HG03520 (cell line): ENCODE results near the gene TRIM17.

Experiments
- ATAC-seq: cut with Tn5 transposase; IDR thresholded peaks from one replicate; pipeline ENCODE4 v1.9.1; 2021; ENCODE audit warnings: mild to moderate bottlenecking, moderate library complexity; ENCODE audit not compliant: unreplicated experiment

TRIM17 gene

GRCh38 chr1:228387321-228387720 lies 29.3 kb downstream of the TRIM17 start:
- ATAC-seq: no peak

DNA sequence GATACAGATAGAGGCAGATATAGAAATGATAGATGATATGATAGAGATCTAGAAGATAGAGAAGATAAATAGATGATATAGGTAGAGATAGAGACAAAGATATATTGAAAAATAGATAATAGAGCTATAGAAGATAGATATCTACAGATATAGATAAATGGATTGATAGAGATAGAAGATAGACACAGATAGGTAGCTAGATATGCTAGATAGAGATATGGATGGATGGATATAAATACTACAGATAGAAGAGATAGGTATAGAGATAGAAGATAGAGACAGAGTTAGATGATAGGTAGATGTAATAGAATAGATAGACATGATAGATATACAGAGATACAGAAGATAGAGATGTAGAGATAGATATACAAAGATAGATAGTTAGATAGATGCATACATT lies 31.4 kb downstream of the TRIM17 start:
- no peak for ATAC-seq

DNA sequence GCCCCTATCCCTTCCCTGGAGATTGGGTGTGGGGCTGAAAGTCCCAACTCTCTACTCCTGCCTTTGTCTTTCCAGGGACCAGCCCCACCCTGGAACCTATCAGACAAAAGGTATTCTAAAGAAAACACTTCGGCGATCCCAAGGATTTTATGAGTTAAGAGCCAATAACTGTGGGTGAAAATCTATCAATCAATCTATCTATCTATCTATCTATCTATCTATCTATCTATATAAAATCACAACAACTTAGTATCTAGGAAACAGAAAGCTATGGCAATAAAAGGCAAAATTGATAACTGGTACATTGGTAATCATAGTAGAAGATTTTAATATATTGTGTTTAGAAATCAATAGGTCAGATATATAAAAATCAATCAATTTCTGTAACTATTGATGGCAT lies 32.9 kb downstream of the TRIM17 start:
- no peak for ATAC-seq

DNA sequence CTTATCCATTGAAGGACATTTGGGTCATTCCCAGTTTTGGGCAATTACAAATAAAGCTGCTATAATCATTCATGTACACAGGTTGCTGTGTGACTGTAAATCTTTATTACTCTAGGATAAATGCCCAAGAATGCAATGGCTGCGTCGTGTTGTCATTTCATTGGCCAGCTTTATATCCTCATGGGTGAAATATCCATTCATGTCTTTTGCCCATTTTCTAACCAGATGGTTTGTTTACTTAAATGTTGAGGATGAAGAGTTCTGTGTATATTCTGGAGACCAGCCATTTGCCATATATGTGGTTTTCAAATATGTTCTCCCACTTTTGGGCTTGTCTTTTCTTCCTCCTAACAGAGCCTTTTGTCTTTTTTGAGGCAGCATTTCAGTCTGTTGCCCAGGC lies 35.3 kb downstream of the TRIM17 start:
- no peak for ATAC-seq

DNA sequence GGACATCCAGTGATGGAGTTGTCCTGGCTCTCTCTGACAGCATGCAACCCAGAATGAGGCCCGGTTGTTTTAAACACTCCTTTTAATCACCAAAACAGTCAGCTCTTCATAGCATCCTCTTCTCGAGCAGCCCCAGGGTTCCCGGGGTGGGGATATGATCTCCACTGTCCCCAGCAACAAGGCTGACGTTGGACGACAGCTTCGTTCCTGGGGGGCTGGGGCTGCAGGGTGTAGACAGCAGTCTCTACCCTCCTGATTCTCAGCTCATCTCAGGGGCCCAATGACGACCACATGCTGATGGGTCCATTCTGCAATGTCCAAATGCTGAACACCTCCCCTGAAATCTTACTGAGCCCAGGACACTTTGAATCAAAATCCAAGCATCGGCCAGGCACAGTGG lies 37.0 kb downstream of the TRIM17 start:
- no peak for ATAC-seq

DNA sequence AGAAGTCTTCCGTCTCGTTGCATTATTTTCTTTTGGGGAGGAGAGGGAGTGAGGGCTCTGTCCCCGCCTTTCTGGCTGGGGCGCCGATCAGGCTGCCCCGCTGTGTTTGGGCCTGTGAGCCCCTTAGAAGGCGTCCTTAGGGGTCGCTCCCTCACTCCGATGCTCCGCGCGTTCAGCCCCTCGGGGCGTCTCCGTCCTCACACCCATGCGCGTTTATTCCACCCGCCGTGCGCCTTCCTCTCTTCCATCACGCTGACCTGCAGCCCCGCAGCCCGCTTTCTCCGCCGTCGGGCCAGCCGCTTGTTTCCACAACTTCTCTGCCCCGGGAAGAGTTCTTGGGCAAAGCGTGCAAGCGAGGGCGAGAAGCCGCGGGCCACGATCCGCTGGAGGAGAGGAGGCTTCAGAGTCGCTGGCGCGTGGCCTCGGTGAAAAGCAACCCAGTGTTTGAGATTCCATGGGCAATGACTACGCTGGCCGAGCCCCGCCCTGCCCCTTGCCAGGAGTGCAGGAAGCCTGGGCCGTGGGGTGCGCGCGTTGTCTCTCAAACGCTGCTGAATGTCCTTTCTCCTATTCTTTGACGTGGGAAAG lies 37.7 kb downstream of the TRIM17 start:
- no peak for ATAC-seq

- no peak for ATAC-seq
These were observed 38.4 kb downstream of the TRIM17 start for GRCh38 chr1:228378090-228378872.

DNA sequence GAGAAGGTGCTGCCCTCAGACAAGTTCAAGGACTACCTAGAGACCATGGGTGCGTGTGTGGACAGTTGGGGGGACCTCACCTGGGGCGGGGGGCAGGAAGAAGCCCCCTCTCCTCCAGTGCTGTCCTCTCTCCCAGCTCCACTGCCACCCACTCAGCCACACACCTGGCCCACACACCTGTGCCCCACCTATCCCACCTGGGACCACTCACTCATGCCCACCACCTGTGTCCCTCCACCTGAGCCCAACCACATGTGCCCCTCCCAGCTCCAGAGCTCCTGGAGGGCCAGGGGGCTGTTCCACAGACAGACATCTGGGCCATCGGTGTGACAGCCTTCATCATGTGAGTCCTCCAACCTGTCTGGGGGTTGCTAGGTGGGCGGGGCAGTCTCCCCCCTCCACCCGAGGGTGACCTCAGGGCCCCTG lies 39.0 kb downstream of the TRIM17 start:
- no peak for ATAC-seq

DNA sequence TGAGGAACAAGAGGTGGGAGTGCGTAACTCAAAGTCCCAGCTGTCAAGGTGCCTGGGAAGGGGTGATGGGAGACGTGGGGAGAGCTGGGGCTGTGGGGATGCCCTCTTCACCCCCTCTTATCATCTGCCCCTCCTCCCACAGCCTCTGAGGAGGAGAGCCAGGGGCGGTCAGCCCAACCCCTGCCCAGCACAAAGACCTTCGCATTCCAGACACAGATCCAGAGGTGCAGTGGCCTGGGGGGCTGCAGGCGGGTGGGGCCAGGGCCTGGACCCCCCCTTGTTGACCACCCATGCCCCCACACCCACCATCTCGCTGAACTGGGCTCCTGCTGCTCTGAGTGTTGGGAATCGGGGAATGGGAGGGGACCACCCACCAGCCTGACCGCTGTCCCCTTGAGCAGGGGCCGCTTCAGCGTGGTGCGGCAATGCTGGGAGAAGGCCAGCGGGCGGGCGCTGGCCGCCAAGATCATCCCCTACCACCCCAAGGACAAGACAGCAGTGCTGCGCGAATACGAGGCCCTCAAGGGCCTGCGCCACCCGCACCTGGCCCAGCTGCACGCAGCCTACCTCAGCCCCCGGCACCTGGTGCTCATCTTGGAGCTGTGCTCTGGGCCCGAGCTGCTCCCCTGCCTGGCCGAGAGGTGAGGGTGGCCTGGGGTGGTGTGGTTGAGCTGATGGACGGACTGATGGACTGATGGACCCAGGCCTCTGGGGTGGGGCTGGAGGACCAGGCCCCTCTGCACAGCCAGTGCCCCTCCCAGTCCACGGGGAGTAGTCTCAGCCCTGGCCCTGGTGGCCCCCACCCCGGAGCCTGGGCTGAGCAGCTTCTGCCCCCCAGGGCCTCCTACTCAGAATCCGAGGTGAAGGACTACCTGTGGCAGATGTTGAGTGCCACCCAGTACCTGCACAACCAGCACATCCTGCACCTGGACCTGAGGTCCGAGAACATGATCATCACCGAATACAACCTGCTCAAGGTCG lies 39.7 kb downstream of the TRIM17 start:
- no peak for ATAC-seq

DNA sequence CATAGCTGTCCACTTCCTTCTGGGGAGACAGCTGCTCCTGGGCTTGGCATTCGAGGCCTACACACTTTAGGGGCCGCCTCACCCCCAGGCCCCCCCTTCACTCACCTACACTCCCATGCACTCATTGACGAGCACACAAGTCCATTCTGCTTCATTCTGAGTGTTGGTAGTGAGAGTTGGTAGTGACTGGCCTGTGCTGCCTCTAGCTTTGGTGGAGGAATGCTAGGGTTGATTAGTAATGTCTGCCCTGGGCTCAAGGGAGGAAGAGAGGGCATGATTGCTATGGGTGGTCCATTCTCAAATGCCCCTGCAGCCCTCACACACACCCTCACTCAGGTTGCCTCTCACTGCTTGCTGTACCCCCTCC lies 40.4 kb downstream of the TRIM17 start:
- no peak for ATAC-seq

GRCh38 chr1:228375578-228376261 lies 40.9 kb downstream of the TRIM17 start:
- ATAC-seq: no peak

DNA sequence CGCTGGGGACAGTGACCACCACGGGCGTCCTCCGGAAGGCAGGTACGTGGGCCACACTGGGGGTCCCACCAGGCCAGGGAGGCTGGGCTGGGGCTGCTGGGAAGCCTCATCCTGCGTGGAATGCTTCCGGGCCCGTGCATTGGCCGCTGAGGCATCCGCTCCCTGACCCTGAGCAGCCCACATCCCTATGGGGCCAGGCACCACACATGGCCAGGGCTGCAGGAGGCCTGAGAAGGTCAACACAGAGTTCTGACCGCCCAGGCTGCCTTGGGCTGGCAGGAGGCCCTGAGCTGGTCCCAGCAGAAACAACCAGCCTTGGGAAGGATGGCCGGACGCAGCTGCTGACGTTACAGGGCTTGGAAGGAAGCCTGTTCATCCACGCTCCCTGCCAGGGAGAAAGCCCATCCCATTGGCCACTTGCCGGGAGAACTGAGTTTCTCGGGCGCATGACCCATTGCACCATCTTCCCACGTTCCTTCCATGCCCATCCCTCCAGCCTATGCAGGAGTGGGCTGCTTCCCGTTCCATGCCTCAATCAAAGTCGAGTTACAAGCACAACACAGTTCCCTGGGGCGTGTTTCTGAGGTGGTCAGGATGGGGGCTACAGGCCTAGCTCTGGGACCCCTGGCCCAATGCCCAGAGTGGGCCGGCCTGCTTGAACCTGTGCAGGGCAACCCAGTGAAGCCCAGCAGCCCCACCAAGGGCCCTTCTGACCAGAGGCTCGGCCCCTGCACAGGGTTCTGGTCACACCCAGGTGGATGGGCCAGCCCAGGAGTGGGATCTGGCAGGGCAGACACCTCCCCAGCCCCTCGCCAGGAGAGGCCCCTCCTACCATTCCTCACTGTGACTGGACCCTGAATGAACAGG lies 41.7 kb downstream of the TRIM17 start:
- ATAC-seq: no peak

DNA sequence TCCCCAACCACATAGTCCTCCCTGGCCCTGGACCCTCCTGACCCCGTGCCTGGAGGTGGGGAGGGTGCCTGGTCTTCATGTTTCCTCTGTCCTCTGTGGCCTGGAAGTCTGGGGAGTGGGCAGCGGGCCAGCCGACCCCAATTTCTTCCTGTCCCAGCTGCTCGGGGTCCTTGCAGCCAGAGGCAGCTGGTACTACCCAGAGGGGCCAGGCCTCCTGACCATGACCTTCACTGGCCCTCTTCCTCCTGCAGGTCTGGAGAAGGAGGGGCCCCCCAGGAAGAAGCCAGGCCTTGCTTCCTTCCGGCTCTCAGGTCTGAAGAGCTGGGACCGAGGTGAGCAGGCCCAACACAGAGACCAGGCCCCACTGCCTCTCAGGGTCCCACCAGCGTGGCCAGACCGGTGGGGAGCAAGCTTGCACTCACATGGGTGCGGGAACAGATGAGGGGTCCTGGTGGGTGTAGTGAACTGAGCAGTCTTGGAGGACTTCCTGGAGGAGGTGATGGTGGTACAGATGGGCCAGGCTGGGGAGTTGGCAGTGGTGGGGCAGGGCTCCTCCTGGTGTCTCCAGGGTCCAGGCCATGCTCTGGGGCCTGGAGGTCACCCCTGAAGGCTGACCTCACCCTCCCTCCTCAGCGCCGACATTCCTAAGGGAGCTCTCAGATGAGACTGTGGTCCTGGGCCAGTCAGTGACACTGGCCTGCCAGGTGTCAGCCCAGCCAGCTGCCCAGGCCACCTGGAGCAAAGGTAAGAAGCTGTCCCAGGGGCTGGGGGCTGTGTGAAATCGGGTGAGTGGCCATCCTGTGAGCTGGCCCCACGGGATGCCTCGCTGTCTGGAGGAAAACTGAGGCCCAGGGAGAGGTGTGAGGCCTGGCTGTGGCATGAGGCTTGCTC lies 42.7 kb downstream of the TRIM17 start:
- no peak for ATAC-seq

- no peak for ATAC-seq
These were observed 43.5 kb downstream of the TRIM17 start for GRCh38 chr1:228373004-228373680.

- ATAC-seq: no peak
These were observed 44.3 kb downstream of the TRIM17 start for GRCh38 chr1:228372183-228373003.

- ATAC-seq: no peak
These were observed 44.9 kb downstream of the TRIM17 start for GRCh38 chr1:228371741-228372182.

DNA sequence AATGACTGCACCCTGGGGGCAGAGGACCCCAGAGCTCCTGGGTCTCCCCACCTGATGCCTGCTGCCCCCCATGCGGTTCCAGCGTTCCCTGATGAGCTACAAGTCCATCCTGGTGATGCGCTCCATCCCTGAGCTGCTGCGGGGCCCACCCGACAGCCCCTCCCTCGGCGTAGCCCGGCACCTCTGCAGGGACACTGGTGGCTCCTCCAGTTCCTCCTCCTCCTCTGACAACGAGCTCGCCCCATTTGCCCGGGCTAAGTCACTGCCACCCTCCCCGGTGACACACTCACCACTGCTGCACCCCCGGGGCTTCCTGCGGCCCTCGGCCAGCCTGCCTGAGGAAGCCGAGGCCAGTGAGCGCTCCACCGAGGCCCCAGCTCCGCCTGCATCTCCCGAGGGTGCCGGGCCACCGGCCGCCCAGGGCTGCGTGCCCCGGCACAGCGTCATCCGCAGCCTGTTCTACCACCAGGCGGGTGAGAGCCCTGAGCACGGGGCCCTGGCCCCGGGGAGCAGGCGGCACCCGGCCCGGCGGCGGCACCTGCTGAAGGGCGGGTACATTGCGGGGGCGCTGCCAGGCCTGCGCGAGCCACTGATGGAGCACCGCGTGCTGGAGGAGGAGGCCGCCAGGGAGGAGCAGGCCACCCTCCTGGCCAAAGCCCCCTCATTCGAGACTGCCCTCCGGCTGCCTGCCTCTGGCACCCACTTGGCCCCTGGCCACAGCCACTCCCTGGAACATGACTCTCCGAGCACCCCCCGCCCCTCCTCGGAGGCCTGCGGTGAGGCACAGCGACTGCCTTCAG lies 45.5 kb downstream of the TRIM17 start:
- ATAC-seq: no peak
